ENCODE data around the gene ASXL2. TPM values are rescaled to one million over a fixed set of nuclear protein-coding genes. Genes with fewer than 3 reads are reported as not detected.
A peak's percentile ranks its signal among the peaks of the same experiment; 100 is the strongest.
"Not testable (repeated sequence)": the region's sequence is repeated elsewhere in the genome, so short reads cannot be mapped to it uniquely, and the experiment has no call there.

ASXL2 gene
- total RNA-seq, 1 donor from 2014 or later = 25.8 TPM

- no peaks in the 10 kb centered on the region for H3K27me3 ChIP-seq (ENCODE audit: insufficient read depth, low read length)
- no peaks in the 10 kb centered on the region for H3K36me3 ChIP-seq (ENCODE audit: insufficient read depth, low read length)
- no peaks in the 10 kb centered on the region for H4K20me1 ChIP-seq (ENCODE audit: insufficient read depth, low read length)
- H3K4me3 Mint-ChIP-seq (ENCODE audit: unreplicated experiment) = no peak overlapping the region
- FAIRE-seq = no peak
- no peaks in the 10 kb centered on the region for H3K27me3 Mint-ChIP-seq (ENCODE audit: low read depth, unreplicated experiment)
- peak overlapping the region; percentile 12 for H3K27ac Mint-ChIP-seq (ENCODE audit: unreplicated experiment)
- no peak overlapping the region for H3K4me3 ChIP-seq (ENCODE audit: insufficient read depth, low read depth, low read length)
- peaks cover 4% of the 10 kb centered on the region for H3K4me1 Mint-ChIP-seq (ENCODE audit: low read depth, unreplicated experiment)
- no peak overlapping the region for H3K4me2 ChIP-seq (ENCODE audit: low read length)
- H3K27ac ChIP-seq (ENCODE audit: low read depth, low read length) = no peak overlapping the region
- no peaks in the 10 kb centered on the region for H3K9me3 ChIP-seq (ENCODE audit: insufficient read depth, low read depth, low read length)
- H3K9me3 Mint-ChIP-seq (ENCODE audit: unreplicated experiment) = no peaks in the 10 kb centered on the region
- no peaks in the 10 kb centered on the region for H3K79me2 ChIP-seq (ENCODE audit: insufficient read depth, low read length)
- H2AFZ ChIP-seq (ENCODE audit: low read depth, low read length) = no peak overlapping the region
- no peaks in the 10 kb centered on the region for H3K36me3 Mint-ChIP-seq (ENCODE audit: low read depth, unreplicated experiment)
- H3K9ac ChIP-seq (ENCODE audit: low read length) = no peak overlapping the region
- no peak for TF ChIP-seq EZH2 (IDR thresholded peaks at IDR 0.05; ENCODE audit: insufficient read depth, low read length)
- TF ChIP-seq CTCF (IDR thresholded peaks at IDR 0.05; ENCODE audit: insufficient read depth, low read depth, low read length) = no peak
- no peak for DNase-seq (ENCODE audit: low read depth)
- no peaks in the 10 kb centered on the region for H3K4me1 ChIP-seq (ENCODE audit: insufficient read depth, low read length)
Observed at GRCh38 chr2:25903216-25903776, 25.0 kb upstream of the ASXL2 start.

- Histone ChIP-seq H4K20me1 (ENCODE audit: insufficient read depth, low read length) (no peaks in the 10 kb centered on the region), H2AFZ (ENCODE audit: low read depth, low read length) (no peak overlapping the region), H3K4me1 (ENCODE audit: insufficient read depth, low read length) (no peaks in the 10 kb centered on the region), H3K79me2 (ENCODE audit: insufficient read depth, low read length) (no peaks in the 10 kb centered on the region), H3K9me3 (ENCODE audit: insufficient read depth, low read depth, low read length) (no peaks in the 10 kb centered on the region), H3K4me2 (ENCODE audit: low read length) (no peak overlapping the region), H3K9ac (ENCODE audit: low read length) (no peak overlapping the region), H3K27ac (ENCODE audit: low read depth, low read length) (no peak overlapping the region), H3K36me3 (ENCODE audit: insufficient read depth, low read length) (no peaks in the 10 kb centered on the region), H3K4me3 (ENCODE audit: insufficient read depth, low read depth, low read length) (no peak overlapping the region), H3K27me3 (ENCODE audit: insufficient read depth, low read length) (no peaks in the 10 kb centered on the region)
- no peaks in the 10 kb centered on the region for H3K36me3 Mint-ChIP-seq (ENCODE audit: low read depth, unreplicated experiment)
- no peak overlapping the region for H3K4me3 Mint-ChIP-seq (ENCODE audit: unreplicated experiment)
- peaks cover 9% of the 10 kb centered on the region for H3K4me1 Mint-ChIP-seq (ENCODE audit: low read depth, unreplicated experiment)
- no peak for TF ChIP-seq CTCF (IDR thresholded peaks at IDR 0.05; ENCODE audit: insufficient read depth, low read depth, low read length)
- no peak for TF ChIP-seq EZH2 (IDR thresholded peaks at IDR 0.05; ENCODE audit: insufficient read depth, low read length)
- no peaks in the 10 kb centered on the region for H3K9me3 Mint-ChIP-seq (ENCODE audit: unreplicated experiment)
- no peak for DNase-seq (ENCODE audit: low read depth)
- H3K27ac Mint-ChIP-seq (ENCODE audit: unreplicated experiment) = no peak overlapping the region
- no peak for FAIRE-seq
- H3K27me3 Mint-ChIP-seq (ENCODE audit: low read depth, unreplicated experiment) = no peaks in the 10 kb centered on the region
Observed at GRCh38 chr2:25899404-25899970, 21.2 kb upstream of the ASXL2 start.

- TF ChIP-seq EZH2 (IDR thresholded peaks at IDR 0.05; ENCODE audit: insufficient read depth, low read length) (no peak), CTCF (IDR thresholded peaks at IDR 0.05; ENCODE audit: insufficient read depth, low read depth, low read length) (no peak)
- no peaks in the 10 kb centered on the region for H3K27me3 Mint-ChIP-seq (ENCODE audit: low read depth, unreplicated experiment)
- DNase-seq (ENCODE audit: low read depth) (no peak), FAIRE-seq (no peak)
- H3K36me3 Mint-ChIP-seq (ENCODE audit: low read depth, unreplicated experiment) = no peaks in the 10 kb centered on the region
- Histone ChIP-seq H3K36me3 (ENCODE audit: insufficient read depth, low read length) (no peaks in the 10 kb centered on the region), H3K4me1 (ENCODE audit: insufficient read depth, low read length) (no peaks in the 10 kb centered on the region), H3K4me3 (ENCODE audit: insufficient read depth, low read depth, low read length) (no peak overlapping the region), H2AFZ (ENCODE audit: low read depth, low read length) (no peak overlapping the region), H3K27me3 (ENCODE audit: insufficient read depth, low read length) (no peaks in the 10 kb centered on the region), H3K9ac (ENCODE audit: low read length) (no peak overlapping the region), H4K20me1 (ENCODE audit: insufficient read depth, low read length) (no peaks in the 10 kb centered on the region), H3K79me2 (ENCODE audit: insufficient read depth, low read length) (no peaks in the 10 kb centered on the region), H3K4me2 (ENCODE audit: low read length) (no peak overlapping the region), H3K27ac (ENCODE audit: low read depth, low read length) (no peak overlapping the region), H3K9me3 (ENCODE audit: insufficient read depth, low read depth, low read length) (no peaks in the 10 kb centered on the region)
- no peaks in the 10 kb centered on the region for H3K9me3 Mint-ChIP-seq (ENCODE audit: unreplicated experiment)
- H3K27ac Mint-ChIP-seq (ENCODE audit: unreplicated experiment) = no peak overlapping the region
- H3K4me3 Mint-ChIP-seq (ENCODE audit: unreplicated experiment) = no peak overlapping the region
- peaks cover 9% of the 10 kb centered on the region for H3K4me1 Mint-ChIP-seq (ENCODE audit: low read depth, unreplicated experiment)
Observed at GRCh38 chr2:25897506-25897905, 19.2 kb upstream of the ASXL2 start.

- FAIRE-seq; H4K20me1 ChIP-seq (ENCODE audit: insufficient read depth, low read length); H3K4me1 ChIP-seq (ENCODE audit: insufficient read depth, low read length); H3K4me3 Mint-ChIP-seq (ENCODE audit: unreplicated experiment); H3K9ac ChIP-seq (ENCODE audit: low read length); H3K27me3 Mint-ChIP-seq (ENCODE audit: low read depth, unreplicated experiment); H3K9me3 ChIP-seq (ENCODE audit: insufficient read depth, low read depth, low read length); H3K36me3 ChIP-seq (ENCODE audit: insufficient read depth, low read length); H2AFZ ChIP-seq (ENCODE audit: low read depth, low read length); H3K9me3 Mint-ChIP-seq (ENCODE audit: unreplicated experiment); H3K27ac Mint-ChIP-seq (ENCODE audit: unreplicated experiment); H3K79me2 ChIP-seq (ENCODE audit: insufficient read depth, low read length); H3K4me1 Mint-ChIP-seq (ENCODE audit: low read depth, unreplicated experiment); H3K4me2 ChIP-seq (ENCODE audit: low read length); H3K27me3 ChIP-seq (ENCODE audit: insufficient read depth, low read length); DNase-seq (ENCODE audit: low read depth); H3K27ac ChIP-seq (ENCODE audit: low read depth, low read length); H3K36me3 Mint-ChIP-seq (ENCODE audit: low read depth, unreplicated experiment); H3K4me3 ChIP-seq (ENCODE audit: insufficient read depth, low read depth, low read length): not testable (repeated sequence)
Observed at GRCh38 chr2:25896308-25896707, 18.0 kb upstream of the ASXL2 start.

Data from astrocyte (in vitro differentiated cells and primary cell).